Neural cell (in vitro differentiated cells): ENCODE results near the gene MAP4K4. TPM values are rescaled to one million over a fixed set of nuclear protein-coding genes. Genes with fewer than 3 reads are reported as not detected.

Source experiments
- H2AFZ ChIP-seq: fragments of 200-600, 300-800 bp; sonication (generic), shearing (Covaris generic); 2 replicates; pipeline ENCODE4 v1.6.0; 2014; ENCODE audit warnings: low read depth, mild to moderate bottlenecking, antibody characterized with exemption, low read length, moderate library complexity
- H3F3A ChIP-seq: fragments of 200-600 bp; shearing (Covaris generic); 2 replicates; pipeline ENCODE4 v1.6.1; 2016; ENCODE audit warnings: mild to moderate bottlenecking, moderate library complexity, mixed read lengths, antibody characterized with exemption, low read length; ENCODE audit not compliant: insufficient read depth, poor library complexity, severe bottlenecking
- H3K27ac ChIP-seq: fragments of 200-600, 300-800 bp; sonication (generic), shearing (Covaris generic); 2 replicates; pipeline ENCODE4 v1.5.1; 2014; ENCODE audit warnings: mild to moderate bottlenecking, low read length, moderate library complexity
- H3K27me3 ChIP-seq: fragments of 300-800, 200-600 bp; sonication (generic), shearing (Covaris generic); 2 replicates; pipeline ENCODE4 v1.6.0; 2014; ENCODE audit warnings: mild to moderate bottlenecking, low read depth, low read length, moderate library complexity; ENCODE audit not compliant: insufficient read depth
- H3K36me3 ChIP-seq: fragments of 300-800, 200-600 bp; sonication (generic), shearing (Covaris generic); 2 replicates; pipeline ENCODE4 v1.5.1; 2014; ENCODE audit warnings: mild to moderate bottlenecking, antibody characterized with exemption, low read length, moderate library complexity; ENCODE audit not compliant: insufficient read depth
- H3K4me2 ChIP-seq: fragments of 300-800, 200-600 bp; sonication (generic), shearing (Covaris generic); 2 replicates; pipeline ENCODE4 v1.6.0; 2014; ENCODE audit warnings: mild to moderate bottlenecking, low read length
- H3K4me3 ChIP-seq: fragments of 300-800, 200-600 bp; sonication (generic), shearing (Covaris generic); 2 replicates; pipeline ENCODE4 v1.5.1; 2014; ENCODE audit warnings: mild to moderate bottlenecking, low read length, moderate library complexity
- H3K79me2 ChIP-seq: fragments of 200-600 bp; shearing (Covaris generic); replicated peaks from 2 replicates; pipeline ENCODE4 v1.6.0; 2014; ENCODE audit warnings: mild to moderate bottlenecking, low read length, moderate library complexity; ENCODE audit not compliant: insufficient read depth
- H3K9ac ChIP-seq: fragments of 300-800, 200-600 bp; sonication (generic), shearing (Covaris generic); 2 replicates; pipeline ENCODE4 v1.6.1; 2016; ENCODE audit warnings: mild to moderate bottlenecking, low read length, mixed read lengths
- H3K9me2 ChIP-seq: fragments of 200-600 bp; shearing (Covaris generic); 2 replicates; pipeline ENCODE4 v1.6.1; 2016; ENCODE audit warnings: mild to moderate bottlenecking, low read length, mixed read lengths; ENCODE audit not compliant: insufficient read depth
- H3K9me3 ChIP-seq: fragments of 200-600, 300-800 bp; sonication (generic), shearing (Covaris generic); 2 replicates; pipeline ENCODE4 v1.6.1; 2016; ENCODE audit warnings: mild to moderate bottlenecking, mixed run types, low read length, moderate library complexity, mixed read lengths
- H4K20me1 ChIP-seq: fragments of 200-600 bp; shearing (Covaris generic); 2 replicates; pipeline ENCODE4 v1.6.1; 2016; ENCODE audit warnings: mild to moderate bottlenecking, mixed run types; ENCODE audit not compliant: insufficient read depth
- CTCF ChIP-seq: fragments of 450-650 bp; IDR thresholded peaks from 2 replicates; pipeline ENCODE4 v1.5.1; 2014; ENCODE audit warnings: antibody characterized with exemption, mild to moderate bottlenecking, moderate library complexity; ENCODE audit not compliant: poor library complexity, severe bottlenecking
- EP300 ChIP-seq: fragments of 450-650 bp; conservative IDR thresholded peaks from 2 replicates; pipeline ENCODE4 v1.6.1; 2014; ENCODE audit warnings: antibody characterized with exemption, mild to moderate bottlenecking, moderate library complexity; ENCODE audit not compliant: poor library complexity, severe bottlenecking
- EZH2 ChIP-seq: fragments of 200-600, 300-800 bp; shearing (Covaris generic), sonication (generic); IDR thresholded peaks from 2 replicates; pipeline ENCODE4 v1.6.1; 2014; ENCODE audit warnings: antibody characterized with exemption, low read length, borderline replicate concordance, mild to moderate bottlenecking; ENCODE audit not compliant: insufficient read depth, poor library complexity, severe bottlenecking
- MXI1 ChIP-seq: fragments of 450-650 bp; conservative IDR thresholded peaks from 2 replicates; pipeline ENCODE4 v1.6.1; 2014; ENCODE audit warnings: antibody characterized with exemption, mild to moderate bottlenecking; ENCODE audit not compliant: poor library complexity, severe bottlenecking
- POLR2AphosphoS5 ChIP-seq: IDR thresholded peaks from 2 replicates; pipeline ENCODE4 v1.6.1; 2012
- RAD21 ChIP-seq: fragments of 450-650 bp; conservative IDR thresholded peaks from 2 replicates; pipeline ENCODE4 v1.6.1; 2014; ENCODE audit warnings: antibody characterized with exemption, mild to moderate bottlenecking, moderate library complexity
- SMC3 ChIP-seq: fragments of 450-650 bp; conservative IDR thresholded peaks from 2 replicates; pipeline ENCODE4 v1.6.1; 2014; ENCODE audit warnings: antibody characterized with exemption, mild to moderate bottlenecking, moderate library complexity; ENCODE audit not compliant: poor library complexity
- TAF1 ChIP-seq: IDR thresholded peaks from 2 replicates; pipeline ENCODE4 v1.6.1; 2012; ENCODE audit warnings: low read depth
- polyA plus RNA-seq: library from polyadenylated mRNA; depleted of rRNA; stranded (reverse); fragments of >200 nt; gene quantifications from 2 replicates; pipeline ENCODE4 v1.2.3, GENCODE V29; 2014
- TF ChIP-seq, protein P1 (sequence below): IDR thresholded peaks from 2 replicates; pipeline ENCODE4 v1.6.1; 2012; ENCODE audit warnings: borderline replicate concordance

Gene MAP4K4
- polyA plus RNA-seq, 1 donor from 2014 or later, result 125 TPM

DNA sequence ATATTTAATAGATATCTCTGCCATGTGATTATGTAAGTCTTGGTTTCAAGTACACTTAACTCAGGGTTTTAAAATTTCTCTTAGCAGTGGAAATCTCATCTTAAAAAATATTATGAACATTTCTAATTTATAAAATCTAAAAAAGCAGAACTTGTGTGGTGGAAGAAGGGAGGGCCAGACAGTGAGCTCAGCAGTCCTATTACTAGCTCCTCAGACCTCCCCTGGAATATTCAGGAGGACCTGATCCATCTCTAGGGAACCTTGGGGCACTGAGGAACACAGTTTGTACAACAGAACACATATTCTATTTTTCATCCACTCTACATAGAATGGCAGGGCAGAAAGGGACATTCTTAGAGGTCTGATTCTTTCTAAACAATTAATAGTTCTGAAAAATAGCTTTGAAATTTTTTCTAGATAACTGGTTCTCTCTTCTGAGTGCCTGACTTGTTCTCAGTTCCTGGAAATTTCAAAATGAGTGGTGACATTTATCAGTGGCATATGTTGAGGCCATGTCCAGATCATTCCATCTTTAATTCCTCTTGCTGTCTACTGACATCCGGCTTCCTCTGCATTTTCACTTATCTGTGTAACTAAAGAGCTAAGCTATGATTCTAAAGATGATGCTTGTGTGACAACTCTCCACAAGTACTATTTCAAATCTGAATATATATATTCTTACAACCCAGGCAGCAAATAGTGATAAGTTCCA lies 8.2 kb upstream of the MAP4K4 start:
- Histone ChIP-seq H3K4me2 (no peak overlapping the region), H3K9ac (no peak overlapping the region), H3K9me2 (no peaks in the 10 kb centered on the region), H3K79me2 (no peaks in the 10 kb centered on the region), H3K9me3 (no peaks in the 10 kb centered on the region), H4K20me1 (no peaks in the 10 kb centered on the region), H2AFZ (no peak overlapping the region), H3K4me3 (no peak overlapping the region), H3K27me3 (no peaks in the 10 kb centered on the region), H3F3A (no peaks in the 10 kb centered on the region), H3K36me3 (no peaks in the 10 kb centered on the region), H3K27ac (no peak overlapping the region)
- TF ChIP-seq TAF1, result no peak
- TF ChIP-seq, protein P1, sequence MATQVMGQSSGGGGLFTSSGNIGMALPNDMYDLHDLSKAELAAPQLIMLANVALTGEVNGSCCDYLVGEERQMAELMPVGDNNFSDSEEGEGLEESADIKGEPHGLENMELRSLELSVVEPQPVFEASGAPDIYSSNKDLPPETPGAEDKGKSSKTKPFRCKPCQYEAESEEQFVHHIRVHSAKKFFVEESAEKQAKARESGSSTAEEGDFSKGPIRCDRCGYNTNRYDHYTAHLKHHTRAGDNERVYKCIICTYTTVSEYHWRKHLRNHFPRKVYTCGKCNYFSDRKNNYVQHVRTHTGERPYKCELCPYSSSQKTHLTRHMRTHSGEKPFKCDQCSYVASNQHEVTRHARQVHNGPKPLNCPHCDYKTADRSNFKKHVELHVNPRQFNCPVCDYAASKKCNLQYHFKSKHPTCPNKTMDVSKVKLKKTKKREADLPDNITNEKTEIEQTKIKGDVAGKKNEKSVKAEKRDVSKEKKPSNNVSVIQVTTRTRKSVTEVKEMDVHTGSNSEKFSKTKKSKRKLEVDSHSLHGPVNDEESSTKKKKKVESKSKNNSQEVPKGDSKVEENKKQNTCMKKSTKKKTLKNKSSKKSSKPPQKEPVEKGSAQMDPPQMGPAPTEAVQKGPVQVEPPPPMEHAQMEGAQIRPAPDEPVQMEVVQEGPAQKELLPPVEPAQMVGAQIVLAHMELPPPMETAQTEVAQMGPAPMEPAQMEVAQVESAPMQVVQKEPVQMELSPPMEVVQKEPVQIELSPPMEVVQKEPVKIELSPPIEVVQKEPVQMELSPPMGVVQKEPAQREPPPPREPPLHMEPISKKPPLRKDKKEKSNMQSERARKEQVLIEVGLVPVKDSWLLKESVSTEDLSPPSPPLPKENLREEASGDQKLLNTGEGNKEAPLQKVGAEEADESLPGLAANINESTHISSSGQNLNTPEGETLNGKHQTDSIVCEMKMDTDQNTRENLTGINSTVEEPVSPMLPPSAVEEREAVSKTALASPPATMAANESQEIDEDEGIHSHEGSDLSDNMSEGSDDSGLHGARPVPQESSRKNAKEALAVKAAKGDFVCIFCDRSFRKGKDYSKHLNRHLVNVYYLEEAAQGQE, result no peak
- no peak for TF ChIP-seq POLR2AphosphoS5
- no peak for TF ChIP-seq MXI1

DNA sequence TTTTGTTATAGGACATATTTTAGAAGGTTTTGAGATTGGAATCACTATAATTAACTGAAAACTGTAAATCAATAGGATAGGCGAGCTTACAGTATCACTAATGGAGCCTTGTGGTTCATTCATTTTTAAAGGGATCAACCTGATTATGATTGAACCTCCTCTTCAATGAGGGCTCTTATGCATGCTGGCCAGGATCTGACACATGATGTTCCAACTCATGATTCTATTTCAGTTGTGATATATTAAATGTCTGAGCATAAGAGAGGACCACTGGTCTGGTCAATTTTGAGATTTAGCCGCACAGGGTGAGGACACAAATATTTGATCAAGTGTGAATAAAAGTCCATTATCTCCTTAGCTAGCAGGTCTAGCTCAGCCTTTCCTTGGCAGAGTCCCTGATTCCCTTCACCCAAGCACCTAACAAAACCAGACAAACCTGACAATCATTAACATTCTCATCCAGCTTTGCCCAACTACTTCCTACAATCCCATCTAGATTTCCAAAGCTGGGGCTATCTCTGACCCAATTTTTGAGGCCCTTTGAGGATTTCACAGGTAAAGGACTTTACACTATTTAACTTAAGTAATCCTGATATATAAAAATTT lies 6.9 kb upstream of the MAP4K4 start:
- no peak overlapping the region for H3K4me2 ChIP-seq

More for the DNA sequence above, 6.9 kb upstream of the MAP4K4 start:
- Histone ChIP-seq H3K9me3 (no peaks in the 10 kb centered on the region), H4K20me1 (no peaks in the 10 kb centered on the region), H3K79me2 (no peaks in the 10 kb centered on the region), H3K36me3 (no peaks in the 10 kb centered on the region), H3K27ac (no peak overlapping the region), H3K9me2 (no peaks in the 10 kb centered on the region), H3F3A (no peaks in the 10 kb centered on the region), H3K4me3 (no peak overlapping the region), H2AFZ (no peak overlapping the region), H3K9ac (no peak overlapping the region), H3K27me3 (no peaks in the 10 kb centered on the region)
- TF ChIP-seq EZH2 (no peak), CTCF (no peak), TAF1 (no peak), EP300 (no peak), RAD21 (no peak), SMC3 (no peak), MXI1 (no peak), POLR2AphosphoS5 (no peak)
- TF ChIP-seq, protein P1, result no peak
